HG02840 (cell line): ENCODE data around the gene ATP6V1D.
"Not testable (repeated sequence)": the region's sequence is repeated elsewhere in the genome, so short reads cannot be mapped to it uniquely, and the experiment has no call there.

Source experiments
- ATAC-seq: cut with Tn5 transposase; IDR thresholded peaks from one replicate; pipeline ENCODE4 v1.9.1; 2021; ENCODE audit warnings: mild to moderate bottlenecking, moderate library complexity, moderate number of reproducible peaks; ENCODE audit not compliant: unreplicated experiment, low FRiP score

The ATP6V1D gene

GRCh38 chr14:67359775-67360469 is at the start of gene ATP6V1D, which contains the start of gene EIF2S1:
Gene ATP6V1D (minus strand): TSS chr14:67359804. CDS start chr14:67359698, 106 bp downstream.
Gene EIF2S1 (plus strand): TSS chr14:67360328. CDS start chr14:67364768, 4,440 bp downstream.
- ATAC-seq = peak; percentile 90

GRCh38 chr14:67408122-67408801 is 48.7 kb upstream of the ATP6V1D start:
- ATAC-seq = not testable (repeated sequence)

- no peak for ATAC-seq
These were observed 46.2 kb upstream of the ATP6V1D start for GRCh38 chr14:67405771-67406170.

- no peak for ATAC-seq
These were observed 40.8 kb upstream of the ATP6V1D start for GRCh38 chr14:67400434-67400833.

GRCh38 chr14:67397536-67397935 is 37.9 kb upstream of the ATP6V1D start:
- ATAC-seq = no peak

GRCh38 chr14:67396381-67396970 is 36.9 kb upstream of the ATP6V1D start:
- no peak for ATAC-seq

GRCh38 chr14:67395876-67396189 is 36.2 kb upstream of the ATP6V1D start:
- ATAC-seq = no peak

- ATAC-seq = no peak
These were observed 35.7 kb upstream of the ATP6V1D start for GRCh38 chr14:67395086-67395875.

- ATAC-seq = no peak
These were observed 34.1 kb upstream of the ATP6V1D start for GRCh38 chr14:67393689-67394088.

- ATAC-seq = no peak
These were observed 33.2 kb upstream of the ATP6V1D start for GRCh38 chr14:67392800-67393199.

- ATAC-seq = no peak
These were observed 32.5 kb upstream of the ATP6V1D start for GRCh38 chr14:67392123-67392522.

- ATAC-seq = no peak
These were observed 31.7 kb upstream of the ATP6V1D start for GRCh38 chr14:67391268-67391667.

- no peak for ATAC-seq
These were observed 30.4 kb upstream of the ATP6V1D start for GRCh38 chr14:67389811-67390534.

- no peak for ATAC-seq
These were observed 29.7 kb upstream of the ATP6V1D start for GRCh38 chr14:67389275-67389674.

- ATAC-seq = no peak
These were observed 27.6 kb upstream of the ATP6V1D start for GRCh38 chr14:67387195-67387594.

- ATAC-seq = no peak
These were observed 26.0 kb upstream of the ATP6V1D start for GRCh38 chr14:67385618-67386017.

GRCh38 chr14:67385120-67385519 is 25.5 kb upstream of the ATP6V1D start:
- ATAC-seq = no peak

- no peak for ATAC-seq
These were observed 18.3 kb upstream of the ATP6V1D start for GRCh38 chr14:67377916-67378315.

GRCh38 chr14:67373347-67373746 is 13.7 kb upstream of the ATP6V1D start:
- no peak for ATAC-seq

GRCh38 chr14:67372833-67373232 is 13.2 kb upstream of the ATP6V1D start:
- ATAC-seq = no peak
